ENCODE measurements around the gene GPSM3. TPM values are rescaled to one million over a fixed set of nuclear protein-coding genes. Genes with fewer than 3 reads are reported as not detected.
A peak's percentile ranks its signal among the peaks of the same experiment; 100 is the strongest.

GPSM3 gene
- total and polyA plus RNA-seq, 8 donors: 3.1 to 41.0 (median 23.9) TPM; not detected in 3

DNA sequence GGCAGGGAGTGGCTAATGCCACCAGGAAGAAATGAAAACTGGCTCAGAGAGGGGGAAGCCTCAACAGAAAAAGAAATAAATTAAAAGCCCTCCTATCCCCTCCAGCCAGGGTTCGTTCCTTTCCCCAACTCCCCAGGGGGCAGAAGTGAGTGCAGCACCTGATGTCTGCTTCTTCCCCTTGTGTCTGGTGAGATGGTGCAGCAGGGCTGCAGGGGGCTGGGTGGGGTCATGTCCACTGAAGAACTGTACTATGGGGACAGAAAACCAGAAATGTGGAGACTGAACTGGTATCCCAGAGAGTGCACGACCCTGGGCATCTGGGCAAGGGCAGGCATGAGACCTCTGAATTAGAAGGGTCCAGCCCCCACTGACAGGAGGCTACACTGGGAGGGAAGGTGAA is 24.1 kb downstream of the GPSM3 start:
- intact Hi-C loops (cut with DNase I; ENCODE audit: low total_unique reads): no loop called here
- Histone ChIP-seq H3K27me3 (no peaks in the 10 kb centered on the region), H3K4me1 (peaks cover 34 to 54% (median 40%) of the 10 kb centered on the region in 4 donors), H3K4me3 (no peak overlapping the region), H3K36me3 (peaks cover 42 to 73% (median 71%) of the 10 kb centered on the region in 4 donors), H3K27ac (peak overlapping the region; percentile 39 to 75 (median 69)), H3K9me3 (no peaks in the 10 kb centered on the region)
- TF ChIP-seq, protein P1, sequence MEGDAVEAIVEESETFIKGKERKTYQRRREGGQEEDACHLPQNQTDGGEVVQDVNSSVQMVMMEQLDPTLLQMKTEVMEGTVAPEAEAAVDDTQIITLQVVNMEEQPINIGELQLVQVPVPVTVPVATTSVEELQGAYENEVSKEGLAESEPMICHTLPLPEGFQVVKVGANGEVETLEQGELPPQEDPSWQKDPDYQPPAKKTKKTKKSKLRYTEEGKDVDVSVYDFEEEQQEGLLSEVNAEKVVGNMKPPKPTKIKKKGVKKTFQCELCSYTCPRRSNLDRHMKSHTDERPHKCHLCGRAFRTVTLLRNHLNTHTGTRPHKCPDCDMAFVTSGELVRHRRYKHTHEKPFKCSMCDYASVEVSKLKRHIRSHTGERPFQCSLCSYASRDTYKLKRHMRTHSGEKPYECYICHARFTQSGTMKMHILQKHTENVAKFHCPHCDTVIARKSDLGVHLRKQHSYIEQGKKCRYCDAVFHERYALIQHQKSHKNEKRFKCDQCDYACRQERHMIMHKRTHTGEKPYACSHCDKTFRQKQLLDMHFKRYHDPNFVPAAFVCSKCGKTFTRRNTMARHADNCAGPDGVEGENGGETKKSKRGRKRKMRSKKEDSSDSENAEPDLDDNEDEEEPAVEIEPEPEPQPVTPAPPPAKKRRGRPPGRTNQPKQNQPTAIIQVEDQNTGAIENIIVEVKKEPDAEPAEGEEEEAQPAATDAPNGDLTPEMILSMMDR (IDR thresholded peaks at IDR 0.05): no peak
- TF ChIP-seq POLR2AphosphoS5 (IDR thresholded peaks at IDR 0.05) (no peak), POLR2A (IDR thresholded peaks at IDR 0.05) (no peak), EP300 (IDR thresholded peaks at IDR 0.05) (no peak)
- 37 to 63% (median 55%) methylated on average over 2 of the region's 2 CpGs for WGBS, 5 donors
- DNase-seq: no peak

DNA sequence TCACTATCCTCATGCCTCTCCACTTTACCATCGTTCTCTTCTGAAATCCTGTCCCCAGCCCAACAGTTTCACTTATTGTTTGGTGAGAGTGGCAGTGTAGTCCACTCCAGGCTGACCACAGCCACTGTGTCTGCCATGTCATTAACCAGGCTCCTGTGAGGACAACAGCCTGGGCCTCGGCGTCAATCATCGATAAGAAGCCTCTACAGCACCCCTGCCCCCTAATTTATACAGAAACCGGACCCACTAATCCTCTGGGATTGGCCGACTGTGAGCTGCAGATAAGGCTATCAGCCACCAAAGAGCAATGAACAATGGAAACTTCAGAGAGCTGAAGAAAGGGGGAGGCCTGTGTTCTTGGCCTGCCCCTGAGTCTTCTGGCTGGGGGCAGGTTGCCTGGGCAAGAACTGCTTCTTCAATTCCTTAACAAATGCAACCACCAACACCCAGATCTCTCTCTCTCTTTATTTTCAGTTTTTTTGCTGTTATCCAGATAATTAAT is 24.6 kb downstream of the GPSM3 start:
- Histone ChIP-seq H3K9me3 (no peaks in the 10 kb centered on the region), H3K36me3 (peaks cover 42 to 78% (median 76%) of the 10 kb centered on the region in 4 donors), H3K4me1 (peaks cover 29 to 54% (median 37%) of the 10 kb centered on the region in 4 donors), H3K4me3 (no peak overlapping the region), H3K27me3 (no peaks in the 10 kb centered on the region), H3K27ac (peak overlapping the region; percentile 28 to 75 (median 69))
- intact Hi-C loops (cut with DNase I; ENCODE audit: low total_unique reads): no loop called here
- no peak for TF ChIP-seq POLR2A (IDR thresholded peaks at IDR 0.05)
- TF ChIP-seq EP300 (IDR thresholded peaks at IDR 0.05): no peak
- no peak for TF ChIP-seq POLR2AphosphoS5 (IDR thresholded peaks at IDR 0.05)
- TF ChIP-seq, protein P1 (IDR thresholded peaks at IDR 0.05): no peak
- DNase-seq: peak in 1 of 2 donors; percentile 65
- WGBS, 5 donors: 27 to 41% (median 36%) methylated on average over 6 of the region's 6 CpGs

DNA sequence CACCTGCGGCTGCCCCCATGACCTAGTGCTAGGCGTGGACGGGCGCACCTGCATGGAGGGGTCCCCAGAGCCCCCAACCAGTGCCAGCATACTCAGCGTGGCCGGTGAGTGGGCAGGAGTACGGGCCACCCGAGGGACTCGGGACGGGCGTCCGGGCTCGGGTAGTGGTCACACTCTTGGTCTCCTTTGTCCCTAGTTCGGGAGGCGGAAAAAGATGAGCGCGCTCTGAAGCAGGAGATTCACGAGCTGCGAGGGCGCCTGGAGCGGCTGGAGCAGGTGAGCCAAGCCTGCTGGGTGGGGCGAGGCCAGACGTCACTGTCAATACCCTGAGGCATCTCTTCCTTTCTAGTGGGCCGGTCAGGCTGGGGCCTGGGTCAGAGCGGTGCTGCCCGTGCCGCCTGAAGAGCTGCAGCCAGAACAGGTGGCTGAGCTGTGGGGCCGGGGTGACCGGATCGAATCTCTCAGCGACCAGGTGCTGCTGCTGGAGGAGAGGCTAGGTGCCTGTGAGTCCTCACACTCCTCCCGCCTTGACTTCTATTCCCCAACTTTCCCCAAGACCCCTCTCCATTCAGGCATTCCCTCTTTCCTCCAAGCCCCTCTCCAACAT is 25.2 kb downstream of the GPSM3 start:
- no peaks in the 10 kb centered on the region for H3K9me3 ChIP-seq
- TF ChIP-seq EP300 (IDR thresholded peaks at IDR 0.05) (no peak), POLR2A (IDR thresholded peaks at IDR 0.05) (no peak), POLR2AphosphoS5 (IDR thresholded peaks at IDR 0.05) (no peak)
- TF ChIP-seq, protein P1 (IDR thresholded peaks at IDR 0.05): no peak
- no peak for DNase-seq
- H3K27me3 ChIP-seq: no peaks in the 10 kb centered on the region
- peaks cover 24 to 49% (median 36%) of the 10 kb centered on the region in 4 donors for H3K4me1 ChIP-seq
- 53 to 79% (median 64%) methylated on average over 24 to 32 of the region's 32 CpGs for WGBS, 5 donors
- H3K4me3 ChIP-seq: no peak overlapping the region
- H3K27ac ChIP-seq: peak overlapping the region; percentile 28 to 75 (median 69)
- intact Hi-C loops (cut with DNase I; ENCODE audit: low total_unique reads): no loop called here
- peaks cover 42 to 84% (median 81%) of the 10 kb centered on the region in 4 donors for H3K36me3 ChIP-seq

DNA sequence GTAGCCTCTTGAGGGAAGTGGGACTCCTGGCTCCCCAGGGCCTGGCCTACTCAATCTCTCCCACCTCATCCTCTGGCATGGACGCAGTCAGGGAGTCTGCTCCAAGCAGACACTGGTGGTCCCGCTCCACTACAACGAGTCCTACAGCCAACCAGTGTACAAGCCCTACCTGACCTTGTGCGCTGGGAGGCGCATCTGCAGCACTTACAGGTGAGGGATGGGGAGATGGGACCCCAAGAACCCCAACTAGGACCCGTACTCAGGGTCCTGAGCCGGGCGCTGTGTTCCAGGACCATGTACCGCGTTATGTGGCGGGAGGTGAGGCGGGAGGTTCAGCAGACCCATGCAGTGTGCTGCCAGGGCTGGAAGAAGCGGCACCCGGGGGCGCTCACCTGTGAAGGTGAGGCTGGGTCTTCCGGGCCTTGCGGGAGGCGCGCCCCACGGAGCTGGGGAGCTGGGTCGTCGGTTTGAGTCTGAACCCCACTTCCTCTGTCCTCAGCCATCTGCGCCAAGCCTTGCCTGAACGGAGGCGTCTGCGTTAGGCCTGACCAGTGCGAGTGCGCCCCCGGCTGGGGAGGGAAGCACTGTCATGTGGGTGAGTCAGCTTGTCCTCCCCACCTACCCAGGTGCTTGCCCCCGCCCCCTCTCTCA is 25.9 kb downstream of the GPSM3 start:
- Histone ChIP-seq H3K4me1 (peaks cover 24 to 49% (median 36%) of the 10 kb centered on the region in 4 donors), H3K27ac (peak overlapping the region in 4 of 5 donors; percentile 63 to 75 (median 72)), H3K27me3 (no peaks in the 10 kb centered on the region), H3K36me3 (peaks cover 42 to 91% (median 88%) of the 10 kb centered on the region in 4 donors), H3K4me3 (no peak overlapping the region), H3K9me3 (no peaks in the 10 kb centered on the region)
- WGBS, 5 donors: 76 to 91% (median 84%) methylated on average over 23 to 30 of the region's 30 CpGs
- TF ChIP-seq POLR2A (IDR thresholded peaks at IDR 0.05): no peak
- TF ChIP-seq, protein P1 (IDR thresholded peaks at IDR 0.05): no peak
- no peak for DNase-seq
- intact Hi-C loops (cut with DNase I; ENCODE audit: low total_unique reads): no loop called here
